COLO668 (cell line): ENCODE results near the gene MRAS.
"Not testable (repeated sequence)": the region's sequence is repeated elsewhere in the genome, so short reads cannot be mapped to it uniquely, and the experiment has no call there.

ENCODE experiments used
- DNase-seq: peaks from one replicate; lab custom pipeline; 2025; ENCODE audit not compliant: unreplicated experiment; lab: John Stamatoyannopoulos, UW

Gene MRAS

DNA sequence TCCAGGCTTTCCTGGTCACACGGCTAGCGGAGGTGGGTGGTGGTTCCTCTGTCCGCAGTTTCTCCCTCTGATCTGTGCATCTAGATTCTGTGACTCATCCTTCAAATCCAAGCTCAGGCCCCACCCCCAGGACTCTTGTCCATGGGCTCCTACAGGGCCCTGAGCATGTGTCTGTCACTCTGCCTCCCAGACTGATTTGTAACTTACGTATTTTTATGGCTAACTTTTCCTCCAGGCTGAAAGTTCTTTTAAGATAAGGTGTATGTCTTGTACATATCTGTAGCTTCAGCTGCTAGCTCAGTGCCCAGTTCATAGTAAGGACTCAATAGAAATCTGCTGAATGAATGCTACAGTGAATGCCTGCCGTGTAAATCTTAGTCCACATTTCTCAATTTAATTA, 94.1 kb downstream of the MRAS start:
- no peak for DNase-seq

DNA sequence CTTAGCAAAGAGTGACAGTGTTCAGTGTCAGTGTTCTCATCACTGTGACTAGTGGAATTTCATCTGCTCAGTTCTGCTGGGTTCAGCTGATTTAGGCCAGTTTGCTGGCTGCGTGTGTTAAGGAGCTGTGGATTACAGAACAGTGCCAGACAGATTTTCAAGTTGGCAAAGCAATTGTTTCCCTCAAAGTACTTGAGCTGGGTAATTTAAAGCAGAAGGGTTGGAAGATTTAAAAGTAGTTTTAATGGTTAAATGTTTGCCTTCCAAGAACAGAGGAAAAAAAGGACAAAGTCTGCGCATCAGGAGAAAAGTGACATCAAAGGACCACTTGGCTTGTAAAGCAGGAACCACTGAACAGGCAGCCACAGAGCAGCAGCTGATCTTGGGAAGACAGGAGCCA, 94.7 kb downstream of the MRAS start:
- DNase-seq: no peak

DNA sequence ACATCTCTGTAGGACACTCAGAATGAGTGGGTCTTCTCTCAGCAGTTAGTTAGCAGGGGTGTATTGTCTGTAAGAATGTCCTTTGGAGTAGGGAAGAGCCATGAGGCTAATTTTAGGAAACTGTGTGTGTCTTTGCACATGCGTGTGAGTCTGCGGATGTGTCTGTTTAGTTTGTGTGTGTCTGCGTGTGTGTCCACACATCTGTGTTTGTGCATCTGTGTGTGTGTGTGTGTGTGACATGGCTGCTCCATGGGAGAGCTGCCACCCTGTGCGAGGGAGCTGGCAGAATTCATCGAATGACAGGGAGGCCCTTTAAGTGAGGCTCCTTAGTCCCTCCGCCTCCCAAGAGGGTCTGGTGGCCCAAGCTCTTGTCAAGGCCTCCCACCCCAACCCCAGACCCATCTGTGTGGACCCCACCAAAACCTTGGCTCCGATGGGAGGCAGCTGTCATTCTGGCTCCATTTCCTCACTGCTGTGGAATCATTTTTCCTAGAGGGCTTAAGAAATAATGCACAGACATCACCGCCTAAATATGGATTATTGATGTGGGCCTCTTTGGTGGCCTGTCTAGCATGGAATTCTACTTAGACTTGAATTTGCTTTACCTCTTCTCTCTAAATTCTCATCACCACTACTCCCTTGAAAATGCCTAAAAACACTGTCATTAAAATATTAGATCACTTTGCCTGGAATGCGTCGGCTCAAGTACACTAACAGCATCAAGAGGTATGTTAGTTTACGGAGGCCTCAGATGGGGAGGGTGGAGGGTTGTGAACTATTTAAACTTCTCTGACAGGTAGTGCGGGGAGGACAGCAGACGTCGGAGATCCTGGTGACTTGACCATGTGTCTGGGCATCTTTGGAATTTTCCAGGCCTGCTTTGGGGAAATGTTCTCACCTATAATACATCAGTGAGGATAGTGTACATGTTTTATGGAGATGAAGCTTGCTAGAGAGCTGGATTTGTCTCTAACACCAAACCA, 95.4 kb downstream of the MRAS start:
- no peak for DNase-seq

DNA sequence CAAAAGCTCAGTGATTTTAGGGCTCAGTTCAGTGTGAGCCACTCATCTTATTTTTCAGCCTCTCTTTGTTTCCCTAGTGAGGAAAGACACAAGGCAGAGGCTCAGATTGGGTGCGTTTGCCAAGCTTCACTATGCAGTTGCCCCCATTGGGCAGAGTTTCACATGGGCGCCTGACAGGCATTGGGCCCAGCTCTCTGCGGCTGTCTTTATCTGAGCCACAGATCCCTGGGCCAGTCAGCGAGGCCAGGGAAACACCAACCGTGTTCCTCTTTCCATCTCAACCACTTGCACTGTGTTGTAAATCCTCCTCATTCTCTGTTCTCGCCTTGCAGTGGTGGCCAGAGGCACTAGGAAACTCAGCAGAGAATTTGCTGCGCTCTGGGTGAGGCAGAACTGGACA, 96.9 kb downstream of the MRAS start:
- DNase-seq: no peak

DNA sequence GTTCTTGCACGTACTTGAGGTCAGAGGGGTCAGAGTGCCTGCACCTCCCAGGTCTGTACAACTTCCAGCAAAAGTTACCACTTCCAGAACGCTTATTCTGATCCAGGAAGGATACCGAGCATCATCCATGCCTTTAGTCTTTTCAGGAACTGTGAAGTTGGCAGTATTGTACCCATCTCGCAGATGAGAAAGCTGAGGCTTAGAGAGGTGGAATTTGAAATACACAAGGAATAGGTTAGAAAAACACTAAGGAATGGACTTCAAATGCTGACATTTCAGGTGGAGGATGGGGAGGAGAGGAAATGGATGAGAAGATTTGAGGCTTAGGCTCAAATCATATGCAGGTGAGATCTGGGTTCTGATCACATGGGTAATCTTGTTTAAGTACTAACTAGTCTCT, 97.3 kb downstream of the MRAS start:
- DNase-seq: no peak

DNA sequence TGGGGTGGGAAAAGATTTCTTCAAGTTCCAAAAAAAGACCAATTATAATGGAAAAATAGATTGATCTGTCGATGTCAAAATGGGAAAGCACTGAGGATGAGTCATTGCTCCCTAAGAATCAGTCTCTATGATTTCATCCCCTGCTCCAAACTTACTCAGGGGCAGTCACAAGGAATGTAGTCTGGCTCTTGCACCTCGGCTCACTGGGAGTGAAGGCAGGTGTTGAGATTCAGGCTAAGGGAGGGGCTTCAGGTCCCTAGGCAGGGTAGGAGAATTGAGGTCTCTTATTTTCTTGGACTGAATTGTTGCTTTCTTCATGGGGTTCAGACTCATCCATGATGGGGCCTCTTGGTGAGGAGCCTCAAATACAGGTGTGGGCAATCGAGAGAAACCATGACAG, 100.3 kb downstream of the MRAS start:
- DNase-seq: no peak

DNA sequence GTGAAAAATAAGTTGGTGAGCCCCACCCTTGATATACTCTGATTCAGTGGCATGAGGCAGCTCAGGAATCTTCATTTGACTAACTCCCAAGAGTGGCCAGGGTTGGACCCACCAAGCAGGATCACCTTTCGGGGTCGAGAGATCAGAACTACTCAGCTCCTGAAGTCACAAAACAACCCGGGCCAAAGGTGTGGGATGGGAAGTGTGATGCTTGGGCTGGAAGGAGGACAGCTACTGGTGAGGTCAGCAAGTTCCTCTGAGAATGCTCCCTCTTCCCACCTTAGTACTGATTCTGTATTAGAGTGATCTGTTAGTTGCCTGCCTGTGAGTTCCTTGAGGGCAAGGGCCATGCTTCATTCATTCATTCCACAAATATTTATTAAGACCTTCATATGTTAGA, 101.1 kb downstream of the MRAS start:
- no peak for DNase-seq

DNA sequence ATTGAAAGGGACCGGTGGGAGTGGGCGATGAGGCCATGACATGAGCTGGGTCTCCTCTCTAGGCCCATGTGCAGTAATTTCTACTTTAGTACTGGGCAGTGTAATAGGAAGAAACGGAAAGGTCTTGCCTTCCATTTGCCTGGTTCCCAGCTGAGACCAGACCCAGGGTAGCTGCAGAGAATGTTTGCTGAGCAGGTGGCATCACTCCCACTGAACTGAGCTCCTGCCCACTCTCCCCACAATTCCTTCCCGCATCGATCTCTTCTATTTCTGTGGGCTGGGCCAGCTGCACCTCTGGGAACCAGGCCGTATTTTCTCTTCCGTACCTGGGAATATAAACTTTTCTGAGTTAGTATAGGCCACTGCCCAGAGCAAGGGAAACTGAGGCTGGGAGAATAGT, 101.8 kb downstream of the MRAS start:
- no peak for DNase-seq

DNA sequence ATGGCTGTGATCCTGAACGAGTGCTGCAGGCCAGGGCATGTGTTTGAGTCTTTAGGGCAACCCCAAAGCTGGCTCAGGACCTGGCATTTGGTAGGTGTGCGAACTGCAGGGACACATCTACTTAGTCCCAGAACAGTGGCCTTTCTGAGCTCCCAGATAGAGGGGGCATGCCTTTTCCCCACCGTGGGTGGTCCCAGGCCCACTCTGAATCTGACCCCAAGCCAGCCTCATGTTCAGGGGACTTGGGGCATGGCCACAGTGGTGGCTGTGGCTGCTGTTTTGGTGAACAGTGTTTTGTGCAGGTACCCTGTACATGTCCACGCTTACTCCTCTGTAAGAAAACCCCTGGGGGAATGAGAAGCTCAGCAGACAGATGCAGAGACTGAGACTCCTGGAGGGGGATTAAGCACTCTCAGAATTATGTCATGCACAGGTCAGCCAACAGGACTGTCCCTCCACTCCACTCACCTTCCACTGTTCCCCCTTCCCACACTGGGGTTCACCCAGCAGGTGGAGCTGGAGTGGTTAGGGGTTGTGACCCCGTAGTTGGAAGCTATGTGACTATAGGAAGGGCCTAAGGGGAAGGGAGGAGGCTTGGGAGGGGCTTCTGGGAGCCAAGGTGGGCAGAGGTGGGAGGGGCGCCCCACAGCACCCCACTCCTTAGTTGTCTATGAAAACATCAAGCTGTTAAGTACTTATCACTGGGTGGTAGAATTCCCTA, 102.5 kb downstream of the MRAS start:
- no peak for DNase-seq

DNA sequence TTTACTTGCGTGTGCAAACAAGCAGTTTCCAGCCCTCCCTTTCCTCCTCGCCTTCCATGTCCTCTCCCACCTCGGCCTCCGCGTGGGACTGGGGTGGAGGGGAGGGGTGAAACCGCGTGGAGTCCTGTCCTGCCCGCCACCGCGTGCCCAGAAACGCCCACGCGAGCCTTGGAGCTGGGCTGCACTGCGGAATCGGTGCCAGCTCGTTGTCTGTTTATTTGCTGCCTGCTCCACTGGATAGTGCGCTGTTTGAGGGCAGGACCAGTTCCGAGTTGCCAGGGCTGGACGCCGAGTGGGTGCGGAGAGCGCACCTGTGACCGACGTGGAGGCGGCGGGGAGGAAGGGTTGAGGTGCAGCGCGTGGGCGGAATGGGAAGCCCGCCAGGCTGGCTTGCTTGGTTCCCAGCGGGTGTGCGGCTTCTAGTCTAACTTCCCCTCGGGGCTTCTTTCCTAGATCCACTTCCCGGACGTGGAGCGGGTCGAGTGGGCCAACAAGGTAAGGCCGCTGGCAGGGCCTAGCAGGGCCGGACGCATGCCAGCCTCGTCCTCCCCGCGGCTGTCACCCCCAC, 103.3 kb downstream of the MRAS start:
- DNase-seq: no peak

DNA sequence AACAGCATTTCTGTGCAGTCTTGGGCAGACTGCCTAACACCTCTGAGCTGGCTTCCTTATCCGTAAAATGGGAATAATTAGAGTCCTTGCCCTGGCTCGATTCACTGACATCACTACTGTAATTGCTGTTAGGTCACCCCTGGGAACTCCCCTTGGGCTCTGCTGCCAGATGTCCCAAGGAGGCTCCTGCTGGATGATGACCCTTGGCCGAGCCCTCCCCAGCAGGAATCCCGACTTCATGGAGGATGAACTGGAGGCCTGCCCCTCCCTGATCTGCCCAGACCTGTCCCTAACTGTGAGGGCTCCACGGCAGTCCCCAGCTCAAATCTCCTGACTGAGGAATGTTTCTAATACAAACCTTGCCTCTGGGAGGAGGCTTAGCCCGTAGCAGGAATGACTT, 104.1 kb downstream of the MRAS start:
- no peak for DNase-seq

DNA sequence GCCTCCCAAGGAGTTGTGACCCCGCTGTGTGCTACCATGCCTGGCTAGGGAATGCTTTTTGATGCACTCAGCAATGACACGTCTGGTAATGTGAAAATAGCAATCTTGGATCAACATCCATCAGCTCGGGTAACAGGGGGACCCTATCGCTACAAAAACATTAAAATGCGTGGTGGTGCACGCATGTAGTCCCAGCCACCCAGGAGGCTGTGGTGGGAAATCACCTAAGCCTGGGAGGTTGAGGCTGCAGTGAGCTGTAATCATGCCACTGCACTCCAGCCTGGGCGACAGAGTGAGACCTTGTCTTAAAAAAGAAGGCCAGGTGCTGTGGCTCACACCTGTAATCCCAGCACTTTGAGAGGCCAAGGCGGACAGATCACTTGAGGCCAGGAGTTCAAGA, 105.6 kb downstream of the MRAS start:
- DNase-seq: not testable (repeated sequence)
